GM23248 (cell line): ENCODE measurements around the gene SHISA8.
"Not testable (repeated sequence)": the region's sequence is repeated elsewhere in the genome, so short reads cannot be mapped to it uniquely, and the experiment has no call there.

ENCODE experiments used
- EZH2 ChIP-seq: fragments of 200-600 bp; sonication (generic); IDR thresholded peaks from 2 replicates; pipeline ENCODE4 v1.6.1; 2018; ENCODE audit warnings: antibody characterized with exemption, mild to moderate bottlenecking; ENCODE audit not compliant: insufficient read depth, poor library complexity, severe bottlenecking
- EZH2phosphoT487 ChIP-seq: fragments of 200-600 bp; sonication (generic); IDR thresholded peaks from 2 replicates; pipeline ENCODE4 v1.6.1; 2018; ENCODE audit warnings: antibody characterized with exemption, moderate library complexity, mild to moderate bottlenecking, low read depth; ENCODE audit not compliant: insufficient read depth

DNA sequence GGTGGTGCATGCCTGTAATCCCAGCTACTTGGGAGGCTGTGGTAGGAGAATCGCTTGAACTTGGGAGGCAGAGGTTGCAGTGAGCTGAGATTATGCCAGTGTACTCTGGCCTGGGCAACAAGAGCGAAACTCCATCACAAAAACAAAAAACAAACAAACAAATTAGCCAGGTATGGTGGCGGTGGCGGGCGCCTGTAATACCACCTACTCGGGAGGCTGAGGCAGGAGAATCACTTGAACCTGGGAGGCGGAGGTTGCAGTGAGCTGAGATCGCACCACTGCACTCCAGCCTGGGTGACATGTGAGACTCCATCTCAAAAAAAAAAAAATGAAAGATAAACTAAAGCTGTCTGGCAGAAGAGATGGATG, 34.0 kb upstream of the SHISA8 start:
- TF ChIP-seq EZH2, EZH2phosphoT487: not testable (repeated sequence)
